Nephron progenitor cell (in vitro differentiated cells): ENCODE results near the gene WDTC1.

Experiments
- DNase-seq: peaks from one replicate; pipeline ENCODE4 v3.0.0; 2021
- H3K27ac Mint-ChIP-seq: 2 replicates; pipeline ENCODE4 v1.8.0; 2021; ENCODE audit warnings: mild to moderate bottlenecking, moderate library complexity, mixed read lengths
- H3K27me3 Mint-ChIP-seq: 2 replicates; pipeline ENCODE4 v1.8.0; 2021; ENCODE audit warnings: mild to moderate bottlenecking, low read depth, mixed read lengths; ENCODE audit not compliant: poor library complexity
- H3K36me3 Mint-ChIP-seq: 2 replicates; pipeline ENCODE4 v1.8.0; 2021; ENCODE audit warnings: low read depth, mixed read lengths
- H3K4me1 Mint-ChIP-seq: 2 replicates; pipeline ENCODE4 v1.8.0; 2021; ENCODE audit warnings: mixed read lengths
- H3K4me3 Mint-ChIP-seq: 2 replicates; pipeline ENCODE4 v1.8.0; 2021; ENCODE audit warnings: mild to moderate bottlenecking, moderate library complexity, mixed read lengths
- H3K9me3 Mint-ChIP-seq: 2 replicates; pipeline ENCODE4 v1.8.0; 2021; ENCODE audit warnings: mild to moderate bottlenecking, moderate library complexity, mixed read lengths
- CTCF ChIP-seq: fragments of 200-600 bp; sonication (generic); IDR thresholded peaks from 2 replicates; pipeline ENCODE4 v1.5.0; 2021; ENCODE audit warnings: antibody characterized with exemption

WDTC1 gene

GRCh38 chr1:27348861-27349783, 114.7 kb downstream of the WDTC1 start:
- H3K27me3 Mint-ChIP-seq: peaks cover 20% of the 10 kb centered on the region
- no peak for TF ChIP-seq CTCF

GRCh38 chr1:27349784-27350662, 115.6 kb downstream of the WDTC1 start:
- Mint-ChIP-seq H3K27ac (no peak overlapping the region), H3K36me3 (no peaks in the 10 kb centered on the region), H3K9me3 (no peaks in the 10 kb centered on the region), H3K4me1 (peaks cover 26% of the 10 kb centered on the region), H3K4me3 (peak overlapping the region; percentile 76), H3K27me3 (peaks cover 21% of the 10 kb centered on the region)
- peak; percentile 76 for DNase-seq
- TF ChIP-seq CTCF: no peak

More at GRCh38 chr1:27348861-27349783, 114.7 kb downstream of the WDTC1 start:
- DNase-seq: peak; percentile 63
- no peak overlapping the region for H3K27ac Mint-ChIP-seq
- H3K36me3 Mint-ChIP-seq: no peaks in the 10 kb centered on the region
- H3K4me1 Mint-ChIP-seq: peaks cover 26% of the 10 kb centered on the region
- peak overlapping the region; percentile 70 for H3K4me3 Mint-ChIP-seq
- no peaks in the 10 kb centered on the region for H3K9me3 Mint-ChIP-seq

- H3K27me3 Mint-ChIP-seq: peaks cover 25% of the 10 kb centered on the region
- no peaks in the 10 kb centered on the region for H3K9me3 Mint-ChIP-seq
- peak; percentile 85 for DNase-seq
- no peak overlapping the region for H3K27ac Mint-ChIP-seq
- H3K4me3 Mint-ChIP-seq: peak overlapping the region; percentile 76
- peaks cover 5% of the 10 kb centered on the region for H3K36me3 Mint-ChIP-seq
- H3K4me1 Mint-ChIP-seq: peaks cover 33% of the 10 kb centered on the region
- no peak for TF ChIP-seq CTCF
Observed at GRCh38 chr1:27350663-27351540, 116.5 kb downstream of the WDTC1 start.

- H3K27me3 Mint-ChIP-seq: peaks cover 25% of the 10 kb centered on the region
- peaks cover 33% of the 10 kb centered on the region for H3K4me1 Mint-ChIP-seq
- H3K27ac Mint-ChIP-seq: peak overlapping the region; percentile 84
- peak overlapping the region; percentile 76 for H3K4me3 Mint-ChIP-seq
- H3K36me3 Mint-ChIP-seq: peaks cover 5% of the 10 kb centered on the region
- no peak for DNase-seq
- no peak for TF ChIP-seq CTCF
- H3K9me3 Mint-ChIP-seq: no peaks in the 10 kb centered on the region
Observed at GRCh38 chr1:27351541-27352107, 117.2 kb downstream of the WDTC1 start.

GRCh38 chr1:27353166-27353565, 118.7 kb downstream of the WDTC1 start:
- H3K36me3 Mint-ChIP-seq: peaks cover 5% of the 10 kb centered on the region
- H3K27me3 Mint-ChIP-seq: peaks cover 28% of the 10 kb centered on the region
- H3K27ac Mint-ChIP-seq: no peak overlapping the region
- no peak for TF ChIP-seq CTCF
- H3K4me1 Mint-ChIP-seq: peaks cover 33% of the 10 kb centered on the region
- DNase-seq: no peak
- H3K9me3 Mint-ChIP-seq: no peaks in the 10 kb centered on the region
- no peak overlapping the region for H3K4me3 Mint-ChIP-seq
